Stomach (tissue), 9 donors: ENCODE data around the gene FNDC3B. TPM values are rescaled to one million over a fixed set of nuclear protein-coding genes. Genes with fewer than 3 reads are reported as not detected.

ENCODE experiments used
- DNase-seq, 2 donors: peaks; one replicate each; pipeline versions ENCODE4 v3.0.0 to v3.0.0-alpha.2; 2013 to 2019
- H3K27ac ChIP-seq, 5 donors: fragments of 200-600 bp in 4 of 5; sonication (generic) in 4 of 5; one replicate each; pipeline ENCODE4 v1.5.1; 2013 to 2019; ENCODE audit warnings: mild to moderate bottlenecking in 1 of 5, moderate library complexity in 1 of 5
- H3K27me3 ChIP-seq, 3 donors: fragments of 200-600 bp; sonication (generic); one replicate each; pipeline ENCODE4 v1.5.1; 2017 to 2019; ENCODE audit warnings: mixed run types in 1 of 3
- H3K36me3 ChIP-seq, 4 donors: fragments of 200-600 bp; sonication (generic); 1 replicate in 3 of 4; 2 replicates in 1 of 4; pipeline ENCODE4 v1.5.1; 2016 to 2019
- H3K4me1 ChIP-seq, 4 donors: fragments of 200-600 bp; sonication (generic); one replicate each; pipeline ENCODE4 v1.5.1; 2016 to 2019
- H3K4me3 ChIP-seq, 4 donors: fragments of 200-600 bp; sonication (generic) in 3 of 4; one replicate each; pipeline ENCODE4 v1.5.1; 2016 to 2019; ENCODE audit warnings: mild to moderate bottlenecking in 1 of 4
- H3K9me3 ChIP-seq, 4 donors: fragments of 200-600 bp; sonication (generic); one replicate each; pipeline ENCODE4 v1.5.1; 2016 to 2019
- EP300 ChIP-seq: sonication (generic); formaldehyde crosslinking; IDR thresholded peaks from one replicate; pipeline ENCODE4 v1.6.1; 2017; ENCODE audit warnings: antibody characterized with exemption
- POLR2A ChIP-seq, 4 donors: fragments of 450-650 bp; IDR thresholded peaks; one replicate each; pipeline ENCODE4 v1.6.1; 2016; ENCODE audit warnings: antibody characterized with exemption in 4 of 4, control low read depth in 2 of 4, mild to moderate bottlenecking in 1 of 4, moderate library complexity in 1 of 4
- POLR2AphosphoS5 ChIP-seq, 3 donors: sonication (generic); formaldehyde crosslinking; IDR thresholded peaks; one replicate each; pipeline ENCODE4 v1.6.1; 2016; ENCODE audit warnings: antibody characterized with exemption in 3 of 3
- WGBS, 5 donors: extraction: QIAGEN DNeasy Blood & Tissue Kit in 3 of 5; methylation state at CpG; one replicate each; pipeline versions ENCODE4 v1.1.5 to v1.1.7; 2013 to 2018; 5-methylcytosine and 5-hydroxymethylcytosine counted together
- intact Hi-C: fragments of 100-400 bp; cut with DNase I; formaldehyde crosslinking; loops from one replicate; pipeline ENCODE4 v1.15.1; 2023; ENCODE audit warnings: low total_unique reads
- polyA plus RNA-seq, 3 donors: library from polyadenylated mRNA; stranded (reverse); fragments of 200-250 nt; gene quantifications; one replicate each; pipeline ENCODE4 v1.2.3, GENCODE V29; 2013
- total RNA-seq, 5 donors: library from RNA; depleted of rRNA; stranded (reverse); fragments of >200 nt; gene quantifications; one replicate each; pipeline versions ENCODE4 v1.1.0 to v1.2.3, GENCODE V29; 2014 to 2016
- TF ChIP-seq, protein P1 (sequence below), 7 experiments: fragments of 450-650 bp in 4 of 7; fragments of 200-600 bp in 3 of 7; sonication (generic) in 3 of 7; IDR thresholded peaks; one replicate each; pipeline ENCODE4 v1.5.1; 2016 to 2019; ENCODE audit warnings: antibody characterized with exemption in 7 of 7, control low read depth in 2 of 7, mild to moderate bottlenecking in 1 of 7
- donor health status: healthy with polysubstance abuse.
- donor health status: Bipolar disorder and iron deficiency.
- donor health status: healthy.

Gene FNDC3B
- total and polyA plus RNA-seq, 8 donors = 6.0 to 229 (median 53.7) TPM

DNA sequence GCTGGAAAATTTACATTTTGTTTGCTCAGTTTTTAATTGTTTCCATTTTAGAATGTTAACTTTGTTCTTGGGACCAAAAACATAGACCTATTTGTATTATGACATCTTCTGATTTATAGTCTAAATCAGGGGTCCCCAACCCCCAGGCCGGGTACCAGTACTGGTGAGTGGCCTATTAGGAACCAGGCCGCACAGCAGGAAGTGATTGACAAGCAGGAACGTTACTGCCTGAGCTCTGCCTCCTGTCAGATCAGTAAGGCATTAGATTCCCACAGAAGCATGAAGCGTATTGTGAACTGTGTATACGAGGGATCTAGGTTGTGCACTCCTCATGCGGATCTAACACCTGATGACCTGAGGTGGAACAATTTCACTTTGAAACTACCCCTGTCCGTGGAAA is 357.0 kb downstream of the FNDC3B start:
- Histone ChIP-seq H3K27ac (no peak overlapping the region), H3K4me3 (no peak overlapping the region), H3K4me1 (peaks cover 0 to 6% (median 2%) of the 10 kb centered on the region in 4 donors), H3K27me3 (no peaks in the 10 kb centered on the region), H3K9me3 (no peaks in the 10 kb centered on the region), H3K36me3 (peaks cover 0 to 64% (median 45%) of the 10 kb centered on the region in 4 donors)
- 80 to 88% (median 85%) methylated on average over 7 of the region's 7 CpGs for WGBS, 5 donors
- DNase-seq = no peak
- intact Hi-C loops = no loop called here
- TF ChIP-seq POLR2A (IDR thresholded peaks at IDR 0.05) (no peak), EP300 (no peak), POLR2AphosphoS5 (IDR thresholded peaks at IDR 0.05) (no peak)
- TF ChIP-seq, protein P1, sequence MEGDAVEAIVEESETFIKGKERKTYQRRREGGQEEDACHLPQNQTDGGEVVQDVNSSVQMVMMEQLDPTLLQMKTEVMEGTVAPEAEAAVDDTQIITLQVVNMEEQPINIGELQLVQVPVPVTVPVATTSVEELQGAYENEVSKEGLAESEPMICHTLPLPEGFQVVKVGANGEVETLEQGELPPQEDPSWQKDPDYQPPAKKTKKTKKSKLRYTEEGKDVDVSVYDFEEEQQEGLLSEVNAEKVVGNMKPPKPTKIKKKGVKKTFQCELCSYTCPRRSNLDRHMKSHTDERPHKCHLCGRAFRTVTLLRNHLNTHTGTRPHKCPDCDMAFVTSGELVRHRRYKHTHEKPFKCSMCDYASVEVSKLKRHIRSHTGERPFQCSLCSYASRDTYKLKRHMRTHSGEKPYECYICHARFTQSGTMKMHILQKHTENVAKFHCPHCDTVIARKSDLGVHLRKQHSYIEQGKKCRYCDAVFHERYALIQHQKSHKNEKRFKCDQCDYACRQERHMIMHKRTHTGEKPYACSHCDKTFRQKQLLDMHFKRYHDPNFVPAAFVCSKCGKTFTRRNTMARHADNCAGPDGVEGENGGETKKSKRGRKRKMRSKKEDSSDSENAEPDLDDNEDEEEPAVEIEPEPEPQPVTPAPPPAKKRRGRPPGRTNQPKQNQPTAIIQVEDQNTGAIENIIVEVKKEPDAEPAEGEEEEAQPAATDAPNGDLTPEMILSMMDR (IDR thresholded peaks at IDR 0.05) = no peak

DNA sequence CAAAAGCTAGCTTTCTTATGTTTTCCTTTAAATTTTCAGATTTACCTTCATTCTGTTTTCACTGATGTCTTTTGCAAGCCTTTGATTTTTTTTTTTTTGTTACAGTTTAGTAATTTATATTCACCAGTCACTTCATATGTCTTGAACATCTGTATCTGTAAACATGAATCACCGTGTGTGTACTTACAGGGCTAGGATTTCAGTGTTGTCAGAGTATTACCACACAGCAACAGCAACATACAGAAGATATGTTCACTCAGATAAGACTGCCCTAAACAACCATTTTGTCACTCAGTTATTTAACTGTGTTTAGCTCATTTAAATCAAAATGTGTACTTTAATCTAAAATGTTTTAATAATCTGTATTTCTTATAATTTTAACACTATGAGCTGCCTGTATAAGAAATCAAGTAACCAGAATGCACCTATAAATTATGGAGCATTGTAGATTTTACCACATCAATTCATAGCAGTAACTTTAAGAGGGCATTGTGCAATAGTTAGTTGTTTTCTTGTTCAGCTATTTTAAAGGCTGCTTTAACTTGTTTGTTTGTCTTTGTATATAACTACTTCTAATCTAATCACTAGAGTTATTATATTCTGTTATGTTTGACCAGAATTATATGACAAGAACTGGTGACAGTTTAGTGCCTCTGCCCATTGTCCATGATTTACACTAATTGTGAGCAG is 358.5 kb downstream of the FNDC3B start:
- H3K27me3 ChIP-seq = no peaks in the 10 kb centered on the region
- H3K4me3 ChIP-seq = no peak overlapping the region
- H3K36me3 ChIP-seq = peaks cover 0 to 73% (median 55%) of the 10 kb centered on the region in 4 donors
- WGBS, 5 donors = 26 to 43% (median 35%) methylated on average over 1 of the region's 1 CpG
- no peak overlapping the region for H3K27ac ChIP-seq
- TF ChIP-seq POLR2A (IDR thresholded peaks at IDR 0.05) = no peak
- TF ChIP-seq POLR2AphosphoS5 (IDR thresholded peaks at IDR 0.05) = no peak
- TF ChIP-seq, protein P1 (IDR thresholded peaks at IDR 0.05) = no peak
- TF ChIP-seq EP300 = no peak
- H3K4me1 ChIP-seq = no peaks in the 10 kb centered on the region
- no peaks in the 10 kb centered on the region for H3K9me3 ChIP-seq
- no peak for DNase-seq
- intact Hi-C loops = no loop called here

DNA sequence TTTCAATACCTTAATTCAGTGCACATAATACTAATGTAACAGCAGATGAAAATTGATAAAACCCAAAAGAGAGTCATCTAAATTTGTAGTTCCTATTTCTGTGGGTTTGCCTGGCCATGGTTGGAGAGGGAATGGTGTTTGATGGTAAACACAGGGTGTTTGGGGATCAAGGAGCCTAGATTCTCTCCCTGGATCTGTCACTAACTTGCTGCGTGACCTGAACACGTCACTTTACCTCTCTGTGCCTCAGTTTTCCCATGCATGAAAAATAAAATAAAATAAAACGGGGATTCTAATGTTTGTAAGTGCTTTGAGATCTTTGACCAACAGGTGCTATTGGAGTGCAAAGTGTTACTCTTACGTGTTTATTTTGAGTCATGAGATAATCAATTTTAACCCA is 359.1 kb downstream of the FNDC3B start:
- Histone ChIP-seq H3K9me3 (no peaks in the 10 kb centered on the region), H3K27ac (no peak overlapping the region), H3K4me3 (no peak overlapping the region), H3K36me3 (peaks cover 0 to 73% (median 55%) of the 10 kb centered on the region in 4 donors), H3K27me3 (no peaks in the 10 kb centered on the region), H3K4me1 (no peaks in the 10 kb centered on the region)
- no peak for TF ChIP-seq POLR2AphosphoS5 (IDR thresholded peaks at IDR 0.05)
- TF ChIP-seq, protein P1 (IDR thresholded peaks at IDR 0.05) = no peak
- no peak for TF ChIP-seq EP300
- no peak for TF ChIP-seq POLR2A (IDR thresholded peaks at IDR 0.05)
- 91 to 96% (median 91%) methylated on average over 4 of the region's 4 CpGs for WGBS, 5 donors
- no peak for DNase-seq
- intact Hi-C loops = no loop called here

DNA sequence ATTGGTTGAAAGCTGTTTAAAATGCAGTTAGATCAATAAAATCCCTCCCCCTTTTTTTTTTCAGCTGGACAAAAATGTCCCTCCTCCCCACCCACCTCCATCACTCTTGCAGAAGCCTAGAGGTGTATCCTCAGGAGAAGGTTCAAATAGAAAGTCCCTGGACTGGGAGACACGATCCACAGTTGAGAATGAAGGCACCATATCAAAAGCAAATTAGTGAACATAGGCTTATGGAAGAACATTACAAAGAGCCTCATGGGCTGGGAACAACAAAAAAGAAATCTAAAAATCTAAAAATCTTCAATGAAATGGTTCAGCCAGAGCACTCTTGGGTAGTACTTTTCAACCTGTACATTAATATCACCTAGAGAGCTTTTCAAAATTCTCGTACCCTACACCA is 362.7 kb downstream of the FNDC3B start:
- Histone ChIP-seq H3K4me3 (no peak overlapping the region), H3K9me3 (no peaks in the 10 kb centered on the region), H3K36me3 (peaks cover 0 to 51% (median 45%) of the 10 kb centered on the region in 4 donors), H3K27me3 (no peaks in the 10 kb centered on the region), H3K4me1 (no peaks in the 10 kb centered on the region), H3K27ac (no peak overlapping the region)
- intact Hi-C loops = no loop called here
- DNase-seq = no peak
- TF ChIP-seq, protein P1 (IDR thresholded peaks at IDR 0.05) = no peak
- TF ChIP-seq POLR2AphosphoS5 (IDR thresholded peaks at IDR 0.05) (no peak), POLR2A (IDR thresholded peaks at IDR 0.05) (no peak), EP300 (no peak)
- 47 to 99% (median 96%) methylated on average over 2 of the region's 2 CpGs for WGBS, 5 donors
